ENCODE data around the gene MACROD2.

MACROD2 gene

DNA sequence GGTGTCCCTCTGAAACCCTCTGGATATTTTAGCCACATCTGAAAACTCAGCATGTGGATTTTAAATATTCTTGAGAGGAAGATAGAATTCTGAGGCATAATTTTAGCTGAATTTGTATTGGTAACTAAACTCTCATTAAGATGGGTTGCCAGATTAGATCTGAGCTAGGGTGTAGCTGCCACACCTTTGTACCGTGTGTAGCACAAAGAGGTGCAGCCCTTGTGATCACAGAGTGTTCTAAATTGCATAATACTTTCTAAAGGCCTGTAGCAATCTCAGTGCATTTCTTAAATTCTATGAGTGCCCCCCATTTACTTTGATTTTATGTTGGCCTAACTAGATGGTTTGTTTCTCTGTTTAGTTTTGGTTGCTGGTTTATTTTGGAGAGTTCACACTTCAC lies 289.1 kb downstream of the MACROD2 start:
- DNase-seq, result no peak

DNA sequence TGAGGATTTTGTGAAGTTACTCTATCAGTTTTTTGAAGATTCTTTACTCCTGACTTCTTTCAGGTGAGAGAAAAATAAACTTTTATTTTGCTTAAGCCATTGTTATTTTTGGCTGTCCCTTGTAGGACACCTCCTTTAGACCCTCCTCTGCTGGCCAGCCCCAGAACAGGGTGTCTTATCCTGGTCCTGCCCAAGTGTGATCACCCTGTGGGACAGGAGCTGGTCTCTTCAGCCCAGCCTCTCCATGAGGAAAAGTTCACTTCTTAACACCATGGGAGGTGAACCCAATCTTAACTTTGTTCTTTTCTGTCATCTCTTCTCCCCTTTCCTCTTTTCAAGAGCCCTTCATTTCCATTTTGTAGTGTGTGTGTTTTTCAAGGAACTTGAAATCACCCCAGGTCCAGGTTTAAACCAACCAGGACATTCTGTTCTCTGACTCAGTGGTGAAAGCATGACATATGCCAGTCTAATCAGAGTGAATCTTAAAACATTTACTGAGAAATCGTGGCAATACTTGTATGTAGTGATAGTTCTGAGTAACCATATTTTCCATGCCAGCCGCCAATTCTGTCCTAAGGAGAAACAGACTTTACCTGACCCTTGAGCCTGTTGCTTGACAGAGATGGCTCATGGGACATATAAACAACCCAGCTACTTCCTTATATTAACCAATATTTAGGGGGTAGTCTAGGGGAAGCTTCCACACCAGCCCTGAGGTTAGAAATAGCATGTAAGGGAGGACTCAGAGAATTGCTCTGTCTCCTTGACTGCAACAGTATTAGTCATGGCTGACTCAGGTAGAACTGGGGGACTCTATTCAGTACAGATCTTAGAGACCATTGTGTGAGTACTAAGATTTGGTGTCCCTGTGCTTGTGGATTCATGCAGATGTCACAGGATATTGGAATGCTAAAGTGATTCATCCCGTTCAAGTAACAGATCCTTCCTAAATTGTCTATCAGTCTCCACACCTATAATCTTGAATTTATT lies 293.3 kb downstream of the MACROD2 start:
- DNase-seq, result no peak

DNA sequence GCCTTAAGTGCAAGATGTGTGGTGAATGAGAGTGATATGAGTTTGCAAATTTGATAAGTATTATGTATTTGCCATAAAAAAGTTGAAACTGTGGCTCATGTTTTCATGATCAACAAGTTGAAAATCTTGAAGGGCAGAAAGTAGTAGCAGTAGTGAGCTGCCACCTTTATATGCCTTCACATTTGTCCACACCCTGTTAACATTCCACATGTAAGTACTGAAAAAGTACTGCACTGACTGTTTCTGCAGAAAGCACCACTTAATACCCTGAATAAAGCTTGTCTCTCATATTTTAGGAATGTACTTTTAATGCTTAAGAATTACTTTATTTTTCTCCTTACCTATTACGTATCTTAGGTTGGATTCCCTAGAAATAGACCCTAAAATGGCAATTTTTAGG lies 296.2 kb downstream of the MACROD2 start:
- DNase-seq, result no peak

DNA sequence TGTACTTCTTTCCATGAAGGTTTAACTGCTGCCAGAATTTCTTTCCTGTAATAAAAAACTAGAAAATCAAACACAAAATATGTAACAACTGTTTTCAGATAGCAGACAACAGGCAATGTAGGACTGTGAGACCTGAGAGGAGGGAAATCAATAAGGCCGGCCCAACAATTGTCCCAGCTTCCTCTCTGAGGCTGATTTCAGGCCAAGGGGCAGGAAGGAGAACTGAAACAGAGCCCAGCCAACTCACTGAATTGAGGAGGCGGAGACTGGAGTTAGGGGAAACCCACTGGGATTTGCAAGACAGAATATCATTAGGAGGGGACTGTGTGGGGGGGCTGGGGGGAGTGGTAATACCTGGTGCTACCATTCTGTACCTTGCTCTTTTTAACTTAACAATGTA lies 299.9 kb downstream of the MACROD2 start:
- DNase-seq, result no peak

DNA sequence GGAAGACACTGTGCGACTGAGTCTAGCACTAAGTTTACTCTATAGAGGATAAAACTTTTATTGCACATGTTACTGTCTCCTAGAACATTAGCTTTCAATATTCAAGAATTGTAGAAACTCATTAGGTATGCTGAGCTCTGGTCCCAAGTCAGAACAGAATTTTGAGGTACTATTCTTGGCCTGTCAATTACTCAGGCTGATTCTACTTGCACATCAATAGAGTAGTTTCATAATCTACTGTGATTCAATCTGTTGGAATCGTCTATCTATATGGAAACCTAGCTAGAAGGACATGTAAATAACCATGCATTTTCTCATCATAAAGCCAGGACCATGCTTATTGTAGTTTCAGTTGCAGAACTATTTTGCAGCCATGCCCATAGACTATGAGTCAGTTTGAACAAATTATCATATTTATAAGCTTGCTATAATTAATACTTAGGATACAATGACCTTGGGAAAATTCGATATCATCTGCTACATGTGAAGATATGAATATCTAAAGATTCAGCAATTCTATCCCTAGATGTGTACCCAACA lies 300.5 kb downstream of the MACROD2 start:
- DNase-seq, result no peak

DNA sequence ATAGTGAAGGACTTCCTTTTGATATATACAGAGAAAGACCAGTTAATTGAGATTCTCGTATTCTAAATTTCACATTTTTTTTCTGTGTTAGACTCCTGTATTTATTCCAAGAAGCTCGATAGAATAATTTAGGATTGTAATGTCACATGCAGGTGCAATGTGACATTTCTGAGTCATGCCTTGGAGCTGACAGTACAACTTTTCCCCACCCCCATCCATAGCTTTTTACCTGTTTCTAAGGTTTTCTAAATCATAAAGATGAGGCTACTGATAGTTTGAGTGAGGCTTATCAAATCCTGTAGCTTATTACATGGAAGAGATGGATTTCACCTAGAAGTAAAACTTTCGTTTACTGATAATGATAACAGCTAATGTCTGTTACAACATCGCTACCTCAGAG lies 304.5 kb downstream of the MACROD2 start:
- no peak for DNase-seq

DNA sequence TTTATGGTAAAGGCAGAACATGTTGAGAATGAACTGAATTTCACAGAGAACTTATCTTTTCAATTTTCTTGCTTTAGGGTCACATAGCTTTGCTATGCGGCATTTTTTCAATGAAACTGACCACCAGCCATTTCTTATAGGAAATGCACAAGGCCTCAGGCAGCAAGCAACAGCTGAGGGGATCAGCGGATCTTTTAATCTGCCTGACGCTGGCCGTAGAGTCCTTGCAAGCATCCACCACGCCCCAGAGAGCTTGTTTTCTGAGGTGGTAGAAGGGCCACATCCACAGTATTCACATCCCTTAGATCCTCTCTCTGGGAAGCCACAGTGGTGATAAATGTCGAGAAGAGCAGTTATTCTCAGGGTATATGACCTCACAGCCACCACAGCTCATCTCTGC lies 307.8 kb downstream of the MACROD2 start:
- no peak for DNase-seq

DNA sequence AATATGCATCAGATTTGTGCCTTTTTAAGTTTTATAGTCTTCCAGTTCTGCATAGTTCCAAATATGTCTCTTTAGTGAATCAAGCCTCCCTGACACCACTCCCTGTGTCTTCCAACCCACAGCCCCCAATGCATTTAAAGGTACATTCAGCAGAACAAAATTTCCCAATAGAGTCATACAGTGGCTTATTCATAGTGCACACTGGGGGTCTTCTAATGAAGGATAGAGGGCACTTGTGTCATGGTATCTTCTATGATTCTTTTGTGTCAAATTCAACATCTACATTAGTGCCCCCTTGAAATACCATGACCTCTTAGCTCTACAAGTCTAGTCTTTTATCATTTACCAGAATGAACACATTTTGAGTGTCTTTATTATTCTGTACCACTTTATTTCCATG lies 308.3 kb downstream of the MACROD2 start:
- no peak for DNase-seq

DNA sequence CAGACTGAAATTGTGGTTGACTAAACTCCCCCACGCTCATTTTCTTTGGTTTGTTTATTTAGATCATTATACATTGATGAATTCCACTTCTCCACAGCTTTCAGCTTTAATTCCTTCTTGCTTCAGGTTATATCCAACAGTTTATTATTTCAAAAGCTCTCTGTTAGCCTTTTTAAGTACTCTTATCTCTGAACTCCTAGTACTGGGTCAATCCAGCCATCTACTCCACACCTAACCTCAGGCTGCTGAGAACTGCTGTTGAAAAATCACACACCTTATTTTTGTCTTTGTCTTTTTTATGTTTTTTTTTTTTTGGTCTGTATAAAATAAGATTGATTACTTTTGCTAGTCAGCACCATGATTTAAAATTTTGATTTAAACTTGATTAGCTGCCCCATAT lies 309.2 kb downstream of the MACROD2 start:
- DNase-seq, result no peak

DNA sequence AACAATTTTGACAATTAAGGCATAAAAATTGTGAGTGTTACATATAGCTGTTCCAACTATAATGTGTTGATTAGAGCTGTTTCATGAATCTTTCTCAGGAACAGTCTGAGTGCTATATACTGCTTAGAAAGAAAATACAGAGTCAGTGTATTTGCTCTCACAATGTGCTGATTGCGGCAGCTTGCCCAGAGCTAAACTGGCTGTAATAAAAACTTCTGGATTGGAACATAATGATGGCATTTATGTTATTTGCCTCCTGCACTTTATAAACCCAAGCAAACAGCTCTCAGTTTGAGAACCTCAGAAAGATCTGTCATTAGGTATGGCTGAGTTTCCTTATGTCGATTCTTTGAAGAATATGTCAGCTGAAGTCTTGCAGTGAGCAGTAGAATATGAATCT lies 312.6 kb downstream of the MACROD2 start:
- no peak for DNase-seq

DNA sequence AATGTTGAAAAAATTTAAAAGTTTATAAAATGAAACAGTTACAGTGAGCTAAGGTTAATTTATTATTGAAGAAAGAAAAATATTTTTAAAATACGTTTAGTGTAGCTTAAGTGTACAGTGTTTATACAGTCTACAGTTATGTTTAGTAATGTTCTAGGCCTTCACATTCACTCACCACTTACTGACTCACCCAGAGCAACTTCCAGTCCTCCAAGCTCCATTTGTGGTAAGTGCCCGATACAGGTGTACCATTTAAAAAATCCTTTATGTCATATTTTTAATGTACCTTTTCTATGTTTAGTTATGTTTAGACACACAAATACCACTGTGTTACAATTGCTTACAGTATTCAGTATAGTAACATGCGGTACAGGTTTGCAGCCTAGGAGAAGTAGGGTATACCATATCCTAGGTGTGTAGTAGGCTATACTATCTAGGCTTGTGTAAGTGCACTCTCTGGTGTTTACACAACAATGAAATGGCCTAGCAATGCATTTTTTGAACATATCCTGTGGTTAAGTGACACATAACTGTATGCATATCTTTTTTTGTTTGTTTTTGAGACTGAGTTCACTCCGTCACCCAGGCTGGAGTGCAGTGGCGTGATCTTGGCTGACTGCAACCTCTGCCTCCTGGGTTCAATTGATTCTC lies 315.8 kb downstream of the MACROD2 start:
- no peak for DNase-seq

DNA sequence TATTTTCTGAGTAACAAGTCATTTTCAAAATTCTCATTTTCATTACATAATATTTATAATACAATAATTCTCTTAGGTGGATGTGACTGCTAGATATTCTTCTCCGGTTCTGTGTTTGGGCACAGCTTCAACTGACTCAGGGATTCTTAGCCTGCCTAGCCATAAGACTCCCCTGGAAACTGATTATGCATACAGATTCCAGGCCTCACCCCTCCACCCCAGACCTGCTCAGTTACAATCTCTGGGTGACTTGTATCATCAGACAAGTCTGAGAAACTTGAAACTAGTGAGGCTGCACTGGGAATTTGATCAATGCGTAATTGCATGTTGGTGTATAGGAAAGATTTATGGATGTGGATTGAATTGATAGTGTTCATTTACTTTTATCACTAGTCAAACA lies 316.7 kb downstream of the MACROD2 start:
- no peak for DNase-seq

DNA sequence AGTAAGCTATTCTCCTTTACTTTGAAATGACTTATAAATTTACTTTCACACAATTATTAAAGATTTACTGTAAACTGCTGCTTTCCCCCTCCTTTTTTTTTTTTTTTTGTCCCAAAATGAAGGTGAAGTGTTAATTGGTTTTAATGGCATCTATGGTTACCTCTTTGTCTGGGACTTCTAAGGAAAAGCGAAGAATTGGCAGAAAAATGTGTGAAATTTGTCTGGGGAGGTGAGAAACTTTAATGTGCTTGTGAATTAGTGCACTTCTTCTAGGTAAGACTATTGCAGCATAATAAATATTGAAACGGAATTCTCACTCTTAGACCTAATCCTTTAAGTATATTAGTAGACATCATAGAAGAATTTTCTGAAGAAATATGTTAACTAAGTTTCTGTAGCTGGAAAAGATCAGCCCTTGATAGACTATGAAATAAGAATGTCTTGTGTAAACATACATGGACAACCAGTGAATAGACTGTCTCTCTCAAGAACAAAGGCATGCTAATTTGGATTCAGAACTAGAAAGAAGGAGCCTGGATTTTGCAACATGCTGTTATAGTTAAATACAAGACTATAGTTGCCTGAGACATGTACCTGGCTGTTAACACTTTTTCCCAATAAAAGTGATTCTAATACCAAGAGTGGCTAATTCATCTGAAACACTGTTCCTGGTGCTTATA lies 318.2 kb downstream of the MACROD2 start:
- DNase-seq, result no peak

DNA sequence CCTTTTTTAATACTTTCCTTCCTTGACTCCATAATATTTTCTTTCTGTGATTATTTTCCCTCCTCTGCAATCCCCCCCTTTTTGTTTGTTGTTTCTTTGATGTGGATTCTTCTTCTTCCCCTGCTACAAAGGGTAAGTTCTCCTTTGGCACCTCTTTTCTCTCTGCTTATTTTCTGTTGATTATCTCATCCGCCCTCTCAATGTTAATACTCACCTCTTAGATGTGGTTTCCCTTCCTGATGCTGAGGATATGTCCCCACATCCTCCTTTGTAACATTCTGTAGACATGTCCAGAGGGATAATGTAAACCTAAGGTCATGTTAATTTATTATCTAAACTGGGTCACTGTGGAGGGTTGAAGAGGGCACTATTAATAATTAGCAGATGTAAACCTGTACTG lies 324.4 kb downstream of the MACROD2 start:
- DNase-seq, result no peak

DNA sequence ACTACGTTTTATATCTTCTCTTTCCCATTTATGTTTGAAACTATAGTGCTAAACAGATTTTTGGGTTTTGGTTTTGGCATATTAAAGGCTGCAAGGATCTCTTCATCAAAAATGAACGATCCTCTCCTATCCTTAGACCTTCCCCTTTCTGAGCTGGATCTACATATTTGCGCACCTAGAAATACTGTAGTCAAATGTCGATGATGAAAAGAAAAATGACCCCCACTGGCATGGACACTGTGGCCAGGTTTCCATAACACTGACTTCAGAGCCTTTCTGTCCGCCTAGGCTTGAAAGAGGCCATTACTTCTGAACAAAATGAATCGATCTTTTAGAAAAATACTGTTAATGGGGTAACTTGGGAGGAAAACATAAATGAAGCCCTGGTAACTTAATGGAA lies 336.3 kb downstream of the MACROD2 start:
- DNase-seq, result no peak

DNA sequence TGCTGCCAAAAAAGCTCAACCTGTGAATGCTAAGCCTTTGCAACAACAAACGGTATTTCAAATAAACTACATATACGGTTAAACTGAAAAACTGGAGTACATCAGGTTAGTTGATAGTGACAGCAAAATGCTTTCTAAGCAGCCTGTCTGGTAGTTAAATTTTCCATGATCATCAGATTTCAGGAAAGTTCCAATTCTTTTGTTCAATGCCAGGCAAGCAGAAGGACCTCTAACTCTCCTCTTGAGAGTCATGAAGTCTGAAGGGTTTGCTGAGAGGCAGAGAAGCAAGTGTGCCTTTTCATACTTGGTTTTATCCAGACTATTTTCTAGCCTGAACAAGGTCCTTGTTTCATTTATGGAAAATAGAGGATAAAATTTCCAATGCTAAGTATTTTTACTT lies 337.6 kb downstream of the MACROD2 start:
- DNase-seq, result no peak

DNA sequence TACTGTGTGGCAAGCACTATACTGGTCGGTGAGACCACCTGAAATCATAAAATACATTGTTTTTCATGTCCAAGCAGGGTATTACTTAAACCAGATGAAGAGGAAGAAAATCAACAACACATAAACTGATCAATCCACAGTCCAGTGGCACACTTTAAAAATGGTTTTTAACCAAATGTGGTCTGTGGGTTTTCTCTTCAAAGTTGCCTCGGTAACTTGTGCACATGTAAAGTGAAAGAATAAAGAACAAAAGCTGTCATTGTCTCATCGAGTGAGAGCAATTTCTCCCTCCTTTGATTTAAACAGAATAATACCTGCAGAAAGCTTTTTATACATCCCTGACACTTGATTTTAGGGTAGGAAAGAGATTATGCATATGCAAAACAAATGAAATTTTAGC lies 338.4 kb downstream of the MACROD2 start:
- no peak for DNase-seq

DNA sequence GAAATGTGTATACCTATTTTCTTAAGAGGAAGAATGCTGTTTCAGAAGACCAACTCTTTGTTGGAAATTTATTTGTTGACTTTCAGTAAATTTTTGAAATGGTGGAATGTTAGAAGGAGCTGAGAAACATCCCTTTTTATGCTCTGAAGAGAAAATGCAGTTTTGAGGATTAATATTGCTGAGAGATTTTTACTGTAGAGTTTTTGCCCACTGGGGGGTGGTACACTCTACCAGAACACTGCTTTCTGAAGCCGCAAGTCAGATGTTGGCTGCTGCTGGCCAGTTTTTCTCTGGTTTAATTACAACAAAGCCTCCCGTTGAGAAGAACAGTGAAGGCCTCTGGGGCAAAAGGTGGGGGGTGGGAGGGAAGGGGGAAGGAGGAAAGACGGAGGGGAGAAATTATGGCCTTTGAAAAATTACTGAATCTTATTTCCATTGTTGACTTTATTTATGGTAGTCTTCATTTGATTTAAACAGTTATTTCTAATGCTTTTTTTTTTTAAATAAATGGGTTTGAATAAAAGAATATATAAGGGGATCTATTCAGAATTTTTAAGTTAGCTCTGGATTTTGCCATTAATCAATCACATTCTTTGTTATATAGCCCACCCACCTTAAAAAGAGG lies 339.1 kb downstream of the MACROD2 start:
- DNase-seq, result peak; percentile 71

DNA sequence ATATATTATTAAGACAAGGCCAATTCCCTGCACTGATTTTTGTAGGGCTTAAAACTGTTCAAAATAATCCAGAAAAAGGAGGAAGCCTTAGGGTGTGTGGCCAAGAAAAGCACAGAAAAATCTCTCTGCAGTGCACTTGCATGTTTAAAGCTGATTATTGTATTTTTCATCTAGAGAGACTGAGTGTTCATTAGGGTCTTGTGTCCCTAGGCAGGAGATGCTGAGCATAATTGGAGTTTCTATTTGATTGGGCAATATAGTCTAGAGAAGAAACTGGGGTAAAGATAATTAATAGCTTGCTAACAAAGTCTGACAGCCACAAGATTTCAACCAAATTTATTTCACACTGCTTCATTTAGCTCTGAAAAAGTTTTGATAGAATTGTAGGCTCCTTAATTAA lies 339.7 kb downstream of the MACROD2 start:
- no peak for DNase-seq

DNA sequence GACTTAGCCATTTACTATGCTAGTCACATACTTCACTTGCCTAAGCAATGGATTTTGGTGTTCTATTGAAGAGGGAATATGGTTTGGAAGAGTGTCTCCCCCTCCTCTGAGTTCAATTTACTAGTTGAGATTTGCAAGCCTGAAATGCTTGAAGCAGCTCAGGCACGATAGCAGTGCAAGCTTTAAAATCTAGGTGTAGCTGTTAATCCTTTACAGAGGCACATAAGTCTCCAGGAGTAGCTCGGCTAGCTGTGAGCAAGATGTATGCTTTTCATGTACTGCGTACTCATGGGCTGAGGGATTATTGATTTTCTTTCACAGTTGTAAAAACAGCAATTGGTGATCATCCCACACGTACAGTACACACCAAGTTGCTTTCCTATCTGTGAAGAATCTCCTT lies 341.4 kb downstream of the MACROD2 start:
- peak; percentile 52 for DNase-seq

DNA sequence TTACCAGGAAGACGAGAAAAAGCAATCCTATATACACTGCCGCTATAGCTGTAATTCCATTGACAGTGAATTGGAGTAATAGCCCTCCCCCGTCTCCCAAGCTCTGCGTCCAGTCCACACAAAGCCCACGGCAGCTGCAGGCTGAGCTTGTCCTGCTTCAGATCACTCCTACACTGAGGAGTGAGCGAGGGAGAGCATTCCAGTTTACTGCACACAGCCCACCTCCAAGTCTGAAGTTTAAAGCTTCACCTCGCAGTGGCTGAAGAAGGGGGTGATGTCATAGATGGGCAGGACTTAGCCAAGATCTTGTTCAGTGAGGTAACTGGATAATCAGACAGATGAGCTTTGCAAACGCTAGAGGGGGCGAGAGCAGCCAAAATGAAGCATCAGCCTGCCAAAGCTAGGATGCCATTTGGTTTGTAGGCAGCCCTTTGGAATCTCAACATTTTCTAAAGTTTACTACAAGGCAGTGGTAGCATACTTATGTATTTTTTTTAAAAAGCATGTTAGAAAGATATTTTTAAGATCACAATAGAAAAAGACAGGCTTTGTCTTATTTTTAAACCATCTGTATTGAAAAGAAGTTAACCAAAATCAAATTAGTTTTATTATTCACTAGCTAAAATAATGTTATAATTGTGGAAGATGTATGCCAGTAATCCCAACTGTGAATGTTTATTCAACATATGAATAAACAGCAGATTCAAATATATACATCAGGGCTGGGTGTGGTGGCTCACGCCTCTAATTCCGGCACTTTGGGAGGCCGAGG lies 342.3 kb downstream of the MACROD2 start, which contains the start of gene FLRT3:
TSS of gene FLRT3 (minus strand) at position 213 of the 772 bp plus-strand sequence. CDS start 10,106 bp downstream, outside the sequence.
- peak; percentile 88 for DNase-seq

DNA sequence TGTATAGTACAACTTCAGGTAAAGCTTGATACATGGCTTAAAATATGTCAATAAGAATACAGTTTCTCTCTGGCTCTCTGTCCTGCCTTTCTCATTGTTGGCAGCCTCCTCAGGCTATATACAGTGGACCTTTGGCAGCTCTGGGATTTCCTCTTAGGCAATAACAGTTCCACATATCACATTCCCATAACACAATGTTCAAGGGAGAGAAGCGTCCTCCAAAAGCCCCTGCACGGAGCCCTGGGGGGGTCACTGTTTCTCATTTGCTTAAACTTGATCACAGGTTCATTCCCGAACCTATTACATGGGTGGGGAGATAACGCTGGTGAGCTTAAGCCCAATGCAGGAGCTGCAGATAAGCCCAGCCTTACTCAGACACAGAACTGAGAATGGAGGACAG lies 346.5 kb downstream of the MACROD2 start:
- DNase-seq, result no peak

Measured in right forelimb (tissue), 1 donor.